Dermis microvascular lymphatic vessel endothelial cell (primary cell): ENCODE results near the gene ENTPD6. TPM values are rescaled to one million over a fixed set of nuclear protein-coding genes. Genes with fewer than 3 reads are reported as not detected.
"Not testable (repeated sequence)": the region's sequence is repeated elsewhere in the genome, so short reads cannot be mapped to it uniquely, and the experiment has no call there.

Experiments used
- DNase-seq, 2 donors: peaks; one replicate each; pipeline versions ENCODE4 v3.0.0 to v3.0.0-alpha.2; 2010; ENCODE audit warnings: low read depth in 2 of 2
- total RNA-seq: library from RNA; depleted of rRNA; stranded (reverse); fragments of >200 nt; gene quantifications from 2 replicates; pipeline ENCODE4 v1.2.1, GENCODE V29; 2014

ENTPD6 gene
- total RNA-seq, 1 donor from 2014 or later: 31.3 TPM

- not testable (repeated sequence) for DNase-seq
These were observed 45.5 kb downstream of the ENTPD6 start for GRCh38 chr20:25240851-25241658.

- not testable (repeated sequence) for DNase-seq
These were observed 46.1 kb downstream of the ENTPD6 start for GRCh38 chr20:25241659-25241955.

GRCh38 chr20:25242231-25242630, 46.7 kb downstream of the ENTPD6 start:
- DNase-seq: no peak

GRCh38 chr20:25243416-25243979, 48.0 kb downstream of the ENTPD6 start:
- no peak for DNase-seq

GRCh38 chr20:25244976-25245375, 49.5 kb downstream of the ENTPD6 start:
- DNase-seq: no peak

GRCh38 chr20:25245461-25245860, 49.9 kb downstream of the ENTPD6 start:
- DNase-seq: no peak

GRCh38 chr20:25246182-25246999, 50.9 kb downstream of the ENTPD6 start:
- DNase-seq: no peak

GRCh38 chr20:25247000-25247517, 51.5 kb downstream of the ENTPD6 start:
- peak in 1 of 2 donors; percentile 81 for DNase-seq

GRCh38 chr20:25247518-25247955, 52.0 kb downstream of the ENTPD6 start:
- peak in 1 of 2 donors; percentile 62 for DNase-seq

- peak; percentile 48 to 85 for DNase-seq
These were observed 52.7 kb downstream of the ENTPD6 start, which contains the start of gene PYGB for GRCh38 chr20:25247956-25248785. Gene PYGB (plus strand): TSS chr20:25248085. CDS start chr20:25248179, 94 bp downstream.

GRCh38 chr20:25248786-25249172, 53.3 kb downstream of the ENTPD6 start:
- no peak for DNase-seq

GRCh38 chr20:25249198-25249931, 53.9 kb downstream of the ENTPD6 start:
- peak in 1 of 2 donors; percentile 41 for DNase-seq

- DNase-seq: no peak
These were observed 55.0 kb downstream of the ENTPD6 start for GRCh38 chr20:25250508-25250907.

GRCh38 chr20:25251019-25251418, 55.5 kb downstream of the ENTPD6 start:
- DNase-seq: no peak

- DNase-seq: no peak
These were observed 56.0 kb downstream of the ENTPD6 start for GRCh38 chr20:25251558-25251957.

GRCh38 chr20:25252230-25252651, 56.7 kb downstream of the ENTPD6 start:
- no peak for DNase-seq

GRCh38 chr20:25252686-25253421, 57.3 kb downstream of the ENTPD6 start:
- DNase-seq: no peak

- DNase-seq: no peak
These were observed 58.2 kb downstream of the ENTPD6 start for GRCh38 chr20:25253606-25254275.

- no peak for DNase-seq
These were observed 59.1 kb downstream of the ENTPD6 start for GRCh38 chr20:25254571-25254970.
